ENCODE measurements around the gene KIF21B. TPM values are rescaled to one million over a fixed set of nuclear protein-coding genes. Genes with fewer than 3 reads are reported as not detected.
A peak's percentile ranks its signal among the peaks of the same experiment; 100 is the strongest.

The KIF21B gene
- total RNA-seq, 1 experiment from 2014 or later = 0.60 TPM

- DNase-seq (ENCODE audit: low read depth) = no peak
Measured at GRCh38 chr1:200992382-200993048, 31.0 kb downstream of the KIF21B start.

- DNase-seq (ENCODE audit: low read depth) = no peak
Measured at GRCh38 chr1:200991097-200991614, 32.4 kb downstream of the KIF21B start.

- DNase-seq (ENCODE audit: low read depth) = no peak
Measured at GRCh38 chr1:200990114-200990513, 33.4 kb downstream of the KIF21B start.

- no peak for DNase-seq (ENCODE audit: low read depth)
Measured at GRCh38 chr1:200989337-200989736, 34.2 kb downstream of the KIF21B start.

- DNase-seq (ENCODE audit: low read depth) = no peak
Measured at GRCh38 chr1:200988693-200989092, 34.8 kb downstream of the KIF21B start.

GRCh38 chr1:200985481-200985880 is 38.0 kb downstream of the KIF21B start:
- no peak for DNase-seq (ENCODE audit: low read depth)

- DNase-seq (ENCODE audit: low read depth) = no peak
Measured at GRCh38 chr1:200983035-200983561, 40.4 kb downstream of the KIF21B start.

GRCh38 chr1:200982071-200982945 is 41.2 kb downstream of the KIF21B start:
- peak; percentile 73 for DNase-seq (ENCODE audit: low read depth)

GRCh38 chr1:200981278-200981677 is 42.2 kb downstream of the KIF21B start:
- DNase-seq (ENCODE audit: low read depth) = no peak

GRCh38 chr1:200980873-200981272 is 42.6 kb downstream of the KIF21B start:
- DNase-seq (ENCODE audit: low read depth) = no peak

- no peak for DNase-seq (ENCODE audit: low read depth)
Measured at GRCh38 chr1:200980452-200980772, 43.1 kb downstream of the KIF21B start.

- peak; percentile 15 for DNase-seq (ENCODE audit: low read depth)
Measured at GRCh38 chr1:200979574-200980451, 43.7 kb downstream of the KIF21B start.

- no peak for DNase-seq (ENCODE audit: low read depth)
Measured at GRCh38 chr1:200977071-200977754, 46.3 kb downstream of the KIF21B start.

GRCh38 chr1:200976634-200977033 is 46.9 kb downstream of the KIF21B start:
- DNase-seq (ENCODE audit: low read depth) = no peak

- DNase-seq (ENCODE audit: low read depth) = no peak
Measured at GRCh38 chr1:200975458-200975857, 48.1 kb downstream of the KIF21B start.

- DNase-seq (ENCODE audit: low read depth) = no peak
Measured at GRCh38 chr1:200974711-200975110, 48.8 kb downstream of the KIF21B start.

GRCh38 chr1:200973937-200974657 is 49.4 kb downstream of the KIF21B start:
- DNase-seq (ENCODE audit: low read depth) = no peak

- no peak for DNase-seq (ENCODE audit: low read depth)
Measured at GRCh38 chr1:200972985-200973742, 50.4 kb downstream of the KIF21B start.

GRCh38 chr1:200971955-200972711 is 51.4 kb downstream of the KIF21B start:
- peak; percentile 64 for DNase-seq (ENCODE audit: low read depth)
